GM12891 (cell line): Measurements from ENCODE around the gene ZFYVE9.

Experiments used
- PAX5 ChIP-seq: IDR thresholded peaks from 2 replicates; pipeline ENCODE4 v1.6.1; 2011; ENCODE audit warnings: low read length, moderate library complexity, mild to moderate bottlenecking; ENCODE audit not compliant: insufficient read depth, severe bottlenecking
- POLR2A ChIP-seq: IDR thresholded peaks from 2 replicates; pipeline ENCODE4 v1.6.1; 2011; ENCODE audit warnings: low read depth, low read length, control low read depth
- POLR2AphosphoS5 ChIP-seq: IDR thresholded peaks from 2 replicates; pipeline ENCODE4 v1.6.1; 2011; ENCODE audit warnings: low read depth, low read length, control low read depth
- SPI1 ChIP-seq: IDR thresholded peaks from 2 replicates; pipeline ENCODE4 v1.6.1; 2011; ENCODE audit warnings: low read depth, low read length, control low read depth
- TAF1 ChIP-seq: IDR thresholded peaks from 2 replicates; pipeline ENCODE4 v1.6.1; 2011; ENCODE audit warnings: low read depth, low read length, control low read depth

GRCh38 chr1:52162947-52163346 is 21.1 kb downstream of the ZFYVE9 start:
- TF ChIP-seq POLR2AphosphoS5 (no peak), POLR2A (no peak), PAX5 (no peak), SPI1 (no peak), TAF1 (no peak)
